ENCODE measurements around the gene TGFBR3.

- TF ChIP-seq EZH2 (IDR thresholded peaks at IDR 0.05; ENCODE audit: insufficient read depth, poor library complexity, severe bottlenecking) = no peak
- TF ChIP-seq EZH2phosphoT487 (IDR thresholded peaks at IDR 0.05; ENCODE audit: insufficient read depth, low read depth) = no peak
Observed at GRCh38 chr1:91913018-91913417, 27.1 kb upstream of the TGFBR3 start.

All from GM23248 (cell line).